Panc1 (cell line): ENCODE measurements around the gene INO80C. TPM values are rescaled to one million over a fixed set of nuclear protein-coding genes. Genes with fewer than 3 reads are reported as not detected.

Experiments used
- ATAC-seq: fragments of 200-7000 bp; cut with Tn5 transposase; 2 replicates; pipeline ENCODE4 v1.9.1; 2020; ENCODE audit warnings: mild to moderate bottlenecking, moderate library complexity
- BruUV-seq: library from RNA; stranded (reverse); fragments of 400-500 nt; replicated peaks from 2 replicates; lab custom pipeline; 2021; lab: Mats Ljungman, UMichigan
- CTCF ChIA-PET: fragments of 300-600 bp; sonication (Branson Sonifier 250); formaldehyde crosslinking; loops from one replicate; lab custom pipeline; 2022; ENCODE audit warnings: antibody characterized with exemption; lab: Charles Lee
- POLR2A ChIA-PET: fragments of 300-600 bp; sonication (Branson Sonifier 250); formaldehyde crosslinking; loops from one replicate; lab custom pipeline; 2022; ENCODE audit warnings: antibody characterized with exemption; lab: Charles Lee
- DNase-seq: peaks from one replicate; pipeline ENCODE4 v3.0.0-alpha.2; 2010; ENCODE audit warnings: low read depth, low spot score
- H3K27ac ChIP-seq: 2 replicates; pipeline ENCODE4 v1.5.1; 2011; ENCODE audit warnings: mild to moderate bottlenecking, low read length, inconsistent platforms
- H3K27me3 ChIP-seq: fragments of 200-500 bp; sonication (Bioruptor generic); 2 replicates; pipeline ENCODE4 v1.6.0; 2014; ENCODE audit warnings: low read length, inconsistent platforms; ENCODE audit not compliant: control insufficient read depth, insufficient read depth
- H3K36me3 ChIP-seq: fragments of 200-500 bp; sonication (Bioruptor generic); 2 replicates; pipeline ENCODE4 v1.5.1; 2014; ENCODE audit warnings: inconsistent platforms, mild to moderate bottlenecking, low read length, moderate library complexity; ENCODE audit not compliant: control insufficient read depth, insufficient read depth
- H3K4me1 ChIP-seq: 2 replicates; pipeline ENCODE4 v1.5.1; 2011; ENCODE audit warnings: inconsistent platforms, mild to moderate bottlenecking, low read length, moderate library complexity; ENCODE audit not compliant: control insufficient read depth, insufficient read depth
- H3K4me3 ChIP-seq, 2 experiments: 2 replicates each; pipeline ENCODE4 v1.5.1; 2011 to 2012; ENCODE audit warnings: low read depth in 2 of 2, low read length in 2 of 2, mild to moderate bottlenecking in 2 of 2, inconsistent platforms in 1 of 2, moderate library complexity in 1 of 2
- H3K9me3 ChIP-seq: fragments of 200-500 bp; sonication (Bioruptor generic); 2 replicates; pipeline ENCODE4 v1.5.1; 2014; ENCODE audit warnings: low read depth, mild to moderate bottlenecking, inconsistent platforms, low read length, moderate library complexity; ENCODE audit not compliant: control insufficient read depth, insufficient read depth
- CTCF ChIP-seq: fragments of 450-650 bp; IDR thresholded peaks from 2 replicates; pipeline ENCODE4 v1.5.1; 2017; ENCODE audit warnings: mild to moderate bottlenecking
- POLR2AphosphoS5 ChIP-seq: IDR thresholded peaks from 2 replicates; pipeline ENCODE4 v1.6.1; 2012; ENCODE audit warnings: mild to moderate bottlenecking, low read depth, low read length, moderate library complexity
- SIN3A ChIP-seq: IDR thresholded peaks from 2 replicates; pipeline ENCODE4 v1.6.1; 2012; ENCODE audit warnings: low read depth, mild to moderate bottlenecking, low read length, moderate library complexity, borderline replicate concordance; ENCODE audit not compliant: insufficient read depth
- TCF7L2 ChIP-seq: IDR thresholded peaks from 2 replicates; pipeline ENCODE4 v1.6.1; 2011; ENCODE audit warnings: mild to moderate bottlenecking, low read depth, low read length, inconsistent platforms
- in situ Hi-C: cut with HindIII; loops from 2 replicates; pipeline ENCODE4 v1.10.0; 2016; ENCODE audit warnings: low sequenced_read_pairs, low pct_unique_long_range_greater_than_20kb
- intact Hi-C: fragments of 100-400 bp; cut with micrococcal nuclease; formaldehyde crosslinking; loops from one replicate; pipeline ENCODE4 v1.10.0; 2022; ENCODE audit not compliant: unreplicated experiment
- total RNA-seq: library from RNA; stranded (reverse); gene quantifications from one replicate; pipeline ENCODE4 v1.2.1, GENCODE V29; 2021; ENCODE audit not compliant: unreplicated experiment
- TF ChIP-seq, protein P1 (sequence below), 2 experiments: IDR thresholded peaks; 2 replicates each; pipeline ENCODE4 v1.6.1; 2011 to 2012; ENCODE audit warnings: low read depth in 2 of 2, control low read depth in 1 of 2, low read length in 1 of 2, mild to moderate bottlenecking in 1 of 2, moderate library complexity in 1 of 2; ENCODE audit not compliant: insufficient read depth in 1 of 2

The INO80C gene
- total RNA-seq, 1 experiment from 2014 or later = 25.8 TPM

DNA sequence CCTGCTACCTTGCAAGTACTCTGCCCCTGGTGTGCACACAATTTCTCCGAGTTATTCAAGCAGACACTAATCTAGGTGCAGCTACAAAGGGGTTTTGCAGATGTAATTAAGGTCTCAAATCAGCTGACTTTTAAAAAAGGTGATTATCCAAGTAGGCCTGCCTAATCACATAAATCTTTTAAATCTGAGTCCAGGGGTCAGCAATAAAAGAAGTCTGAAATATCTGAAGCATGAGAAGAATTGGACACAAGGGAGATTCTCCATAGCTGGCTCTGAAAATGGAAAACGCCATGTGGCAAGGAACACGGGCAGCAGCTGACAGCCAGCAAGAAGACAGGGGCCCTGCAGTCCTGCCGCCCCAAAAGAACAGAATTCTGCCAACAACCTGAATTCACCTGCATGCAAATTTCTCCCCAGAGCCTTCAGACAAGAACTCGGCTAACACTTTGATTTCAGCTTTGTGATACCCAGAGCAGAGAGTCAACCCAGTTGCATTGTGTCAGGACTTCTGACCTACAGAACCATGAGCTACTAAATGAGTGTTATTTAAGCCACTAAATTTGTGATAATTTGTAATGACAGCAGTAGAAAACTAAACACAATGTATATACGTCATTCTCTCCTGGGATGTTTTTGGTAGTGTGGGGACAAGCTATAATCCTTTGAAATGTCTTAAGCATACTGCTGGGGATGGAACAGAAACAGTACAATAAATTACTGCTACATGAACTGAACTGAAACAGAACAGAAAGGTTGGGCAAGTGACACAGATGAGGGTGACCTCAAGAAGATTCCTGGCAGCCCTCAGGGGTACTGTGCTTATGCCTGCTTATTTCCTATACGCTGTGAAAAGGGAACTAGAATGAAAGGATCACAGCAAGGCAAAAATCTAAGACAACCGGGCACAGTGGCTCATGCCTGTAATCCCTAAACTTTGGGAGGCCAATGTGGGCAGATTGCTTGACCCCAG, 3.2 kb downstream of the INO80C start:
- H3K4me1 ChIP-seq = peaks cover 55% of the 10 kb centered on the region
- CTCF ChIA-PET = no interaction called here
- POLR2A ChIA-PET = interaction anchor here (0.6 kb wide), 1 partner anchor 93 kb away, joined by 4 read pairs; no protein-coding TSS in a partner anchor

DNA sequence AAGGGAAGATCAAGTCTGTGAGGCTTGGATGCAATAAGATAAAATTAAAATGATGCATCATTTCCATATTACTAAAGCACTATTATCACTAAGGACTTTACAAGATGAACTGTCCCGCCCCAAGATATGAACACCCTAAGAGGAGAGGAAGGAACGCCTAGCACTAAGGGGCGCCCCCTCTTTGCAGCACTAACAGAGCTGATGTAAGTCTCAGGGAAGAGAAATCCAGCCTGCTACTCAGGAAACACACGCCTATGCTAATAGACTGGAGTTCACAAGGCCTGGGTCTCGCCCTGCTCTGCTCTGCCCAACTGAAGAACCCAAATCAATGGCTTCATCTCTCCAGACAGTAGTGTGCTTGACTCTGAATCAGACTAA, 6.1 kb downstream of the INO80C start:
- no peak for DNase-seq
- peak; percentile 80 for ATAC-seq

More for the DNA sequence above, 3.2 kb downstream of the INO80C start:
- Histone ChIP-seq H3K27ac (peak overlapping the region; percentile 96), H3K36me3 (no peaks in the 10 kb centered on the region), H3K27me3 (no peaks in the 10 kb centered on the region), H3K4me3 (no peak overlapping the region), H3K9me3 (no peaks in the 10 kb centered on the region)
- DNase-seq = no peak
- ATAC-seq = no peak
- in situ Hi-C loops (no loop called here), intact Hi-C loops (loop anchor here (10.0 kb wide), 1 partner anchor 90 kb away; no protein-coding TSS in a partner anchor)
- BruUV-seq = TSS peak; percentile 13
- TF ChIP-seq, protein P1, sequence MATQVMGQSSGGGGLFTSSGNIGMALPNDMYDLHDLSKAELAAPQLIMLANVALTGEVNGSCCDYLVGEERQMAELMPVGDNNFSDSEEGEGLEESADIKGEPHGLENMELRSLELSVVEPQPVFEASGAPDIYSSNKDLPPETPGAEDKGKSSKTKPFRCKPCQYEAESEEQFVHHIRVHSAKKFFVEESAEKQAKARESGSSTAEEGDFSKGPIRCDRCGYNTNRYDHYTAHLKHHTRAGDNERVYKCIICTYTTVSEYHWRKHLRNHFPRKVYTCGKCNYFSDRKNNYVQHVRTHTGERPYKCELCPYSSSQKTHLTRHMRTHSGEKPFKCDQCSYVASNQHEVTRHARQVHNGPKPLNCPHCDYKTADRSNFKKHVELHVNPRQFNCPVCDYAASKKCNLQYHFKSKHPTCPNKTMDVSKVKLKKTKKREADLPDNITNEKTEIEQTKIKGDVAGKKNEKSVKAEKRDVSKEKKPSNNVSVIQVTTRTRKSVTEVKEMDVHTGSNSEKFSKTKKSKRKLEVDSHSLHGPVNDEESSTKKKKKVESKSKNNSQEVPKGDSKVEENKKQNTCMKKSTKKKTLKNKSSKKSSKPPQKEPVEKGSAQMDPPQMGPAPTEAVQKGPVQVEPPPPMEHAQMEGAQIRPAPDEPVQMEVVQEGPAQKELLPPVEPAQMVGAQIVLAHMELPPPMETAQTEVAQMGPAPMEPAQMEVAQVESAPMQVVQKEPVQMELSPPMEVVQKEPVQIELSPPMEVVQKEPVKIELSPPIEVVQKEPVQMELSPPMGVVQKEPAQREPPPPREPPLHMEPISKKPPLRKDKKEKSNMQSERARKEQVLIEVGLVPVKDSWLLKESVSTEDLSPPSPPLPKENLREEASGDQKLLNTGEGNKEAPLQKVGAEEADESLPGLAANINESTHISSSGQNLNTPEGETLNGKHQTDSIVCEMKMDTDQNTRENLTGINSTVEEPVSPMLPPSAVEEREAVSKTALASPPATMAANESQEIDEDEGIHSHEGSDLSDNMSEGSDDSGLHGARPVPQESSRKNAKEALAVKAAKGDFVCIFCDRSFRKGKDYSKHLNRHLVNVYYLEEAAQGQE (IDR thresholded peaks at IDR 0.05; ENCODE audit: insufficient read depth in 1 of 2, low read depth in 2 of 2, low read length in 1 of 2) = no peak
- TF ChIP-seq POLR2AphosphoS5 = no peak
- no peak for TF ChIP-seq CTCF
- TF ChIP-seq TCF7L2 = no peak
- no peak for TF ChIP-seq SIN3A

More for the DNA sequence above, 6.1 kb downstream of the INO80C start:
- POLR2A ChIA-PET = no interaction called here
- Histone ChIP-seq H3K9me3 (no peaks in the 10 kb centered on the region), H3K4me1 (peaks cover 53% of the 10 kb centered on the region), H3K27ac (peak overlapping the region; percentile 84), H3K4me3 (no peak overlapping the region), H3K27me3 (no peaks in the 10 kb centered on the region), H3K36me3 (no peaks in the 10 kb centered on the region)
- TF ChIP-seq TCF7L2 = no peak
- no peak for TF ChIP-seq SIN3A
- TF ChIP-seq, protein P1 (IDR thresholded peaks at IDR 0.05; ENCODE audit: insufficient read depth in 1 of 2, low read depth in 2 of 2, low read length in 1 of 2) = no peak
- no peak for TF ChIP-seq POLR2AphosphoS5
- no peak for TF ChIP-seq CTCF
- CTCF ChIA-PET = no interaction called here
- in situ Hi-C loops = no loop called here
- intact Hi-C loops = loop anchor here (10.0 kb wide), 1 partner anchor 87 kb away; no protein-coding TSS in a partner anchor
- no TSS peak for BruUV-seq
